ENCODE data around the gene CHCHD4.
"Not testable (repeated sequence)": the region's sequence is repeated elsewhere in the genome, so short reads cannot be mapped to it uniquely, and the experiment has no call there.

The CHCHD4 gene

GRCh38 chr3:14133876-14134275 is 9.2 kb upstream of the CHCHD4 start:
- DNase-seq: no peak

GRCh38 chr3:14133188-14133800 is 8.6 kb upstream of the CHCHD4 start:
- DNase-seq: no peak

GRCh38 chr3:14132689-14133088 is 8.0 kb upstream of the CHCHD4 start:
- DNase-seq: no peak

GRCh38 chr3:14132120-14132519 is 7.5 kb upstream of the CHCHD4 start:
- no peak for DNase-seq

GRCh38 chr3:14131134-14131533 is 6.5 kb upstream of the CHCHD4 start:
- no peak for DNase-seq

- no peak for DNase-seq
Measured at GRCh38 chr3:14130707-14131106, 6.0 kb upstream of the CHCHD4 start.

GRCh38 chr3:14130230-14130629 is 5.6 kb upstream of the CHCHD4 start:
- DNase-seq: no peak

GRCh38 chr3:14129296-14129695 is 4.6 kb upstream of the CHCHD4 start:
- DNase-seq: no peak

GRCh38 chr3:14128724-14129123 is 4.1 kb upstream of the CHCHD4 start:
- no peak for DNase-seq

- no peak for DNase-seq
Measured at GRCh38 chr3:14127516-14128161, 3.0 kb upstream of the CHCHD4 start.

- no peak for DNase-seq
Measured at GRCh38 chr3:14126887-14127505, 2.3 kb upstream of the CHCHD4 start.

GRCh38 chr3:14126017-14126886 is 1.6 kb upstream of the CHCHD4 start:
- DNase-seq: no peak

GRCh38 chr3:14125193-14126016 is 735 bp upstream of the CHCHD4 start:
- DNase-seq: no peak

GRCh38 chr3:14124223-14124614 is 451 bp downstream of the CHCHD4 start:
- no peak for DNase-seq

GRCh38 chr3:14123308-14124222 is 1.1 kb downstream of the CHCHD4 start:
- DNase-seq: no peak

- no peak for DNase-seq
Measured at GRCh38 chr3:14122301-14122700, 2.4 kb downstream of the CHCHD4 start.

- no peak for DNase-seq
Measured at GRCh38 chr3:14121859-14122258, 2.8 kb downstream of the CHCHD4 start.

GRCh38 chr3:14120921-14121448 is 3.7 kb downstream of the CHCHD4 start:
- DNase-seq: not testable (repeated sequence)

GRCh38 chr3:14120111-14120920 is 4.4 kb downstream of the CHCHD4 start:
- DNase-seq: no peak

- no peak for DNase-seq
Measured at GRCh38 chr3:14119651-14120050, 5.0 kb downstream of the CHCHD4 start.
